HG02852 (cell line): ENCODE measurements around the gene TMEM98.
"Not testable (repeated sequence)": the region's sequence is repeated elsewhere in the genome, so short reads cannot be mapped to it uniquely, and the experiment has no call there.

Experiments
- ATAC-seq: cut with Tn5 transposase; IDR thresholded peaks from one replicate; pipeline ENCODE4 v1.9.1; 2021; ENCODE audit warnings: mild to moderate bottlenecking, moderate library complexity; ENCODE audit not compliant: unreplicated experiment

Gene TMEM98

GRCh38 chr17:32927724-32928585, at the start of gene TMEM98:
TMEM98 (plus strand) TSS chr17:32928153; CDS start chr17:32931529, 3,376 bp downstream.
- ATAC-seq: no peak

GRCh38 chr17:32878211-32878610, 49.7 kb upstream of the TMEM98 start:
- no peak for ATAC-seq

- ATAC-seq: no peak
These were observed 48.8 kb upstream of the TMEM98 start for GRCh38 chr17:32879134-32879533.

- ATAC-seq: no peak
These were observed 47.1 kb upstream of the TMEM98 start for GRCh38 chr17:32880671-32881453.

- ATAC-seq: no peak
These were observed 45.9 kb upstream of the TMEM98 start for GRCh38 chr17:32882029-32882428.

- no peak for ATAC-seq
These were observed 45.2 kb upstream of the TMEM98 start for GRCh38 chr17:32882734-32883133.

GRCh38 chr17:32886951-32887350, 41.0 kb upstream of the TMEM98 start:
- not testable (repeated sequence) for ATAC-seq

GRCh38 chr17:32887410-32887809, 40.5 kb upstream of the TMEM98 start:
- not testable (repeated sequence) for ATAC-seq

- ATAC-seq: no peak
These were observed 33.7 kb upstream of the TMEM98 start for GRCh38 chr17:32894245-32894644.

GRCh38 chr17:32896647-32897258, 31.2 kb upstream of the TMEM98 start:
- ATAC-seq: no peak

- no peak for ATAC-seq
These were observed 28.5 kb upstream of the TMEM98 start for GRCh38 chr17:32899236-32900013.

GRCh38 chr17:32901743-32902142, 26.2 kb upstream of the TMEM98 start:
- no peak for ATAC-seq

GRCh38 chr17:32903774-32904673, 23.9 kb upstream of the TMEM98 start:
- no peak for ATAC-seq

- ATAC-seq: no peak
These were observed 23.1 kb upstream of the TMEM98 start for GRCh38 chr17:32904891-32905290.

- ATAC-seq: no peak
These were observed 20.4 kb upstream of the TMEM98 start for GRCh38 chr17:32907583-32907982.

- ATAC-seq: peak; percentile 64
These were observed 18.1 kb upstream of the TMEM98 start for GRCh38 chr17:32909787-32910369.

- ATAC-seq: no peak
These were observed 17.2 kb upstream of the TMEM98 start for GRCh38 chr17:32910769-32911168.

GRCh38 chr17:32912218-32912897, 15.6 kb upstream of the TMEM98 start:
- no peak for ATAC-seq

GRCh38 chr17:32913593-32913992, 14.4 kb upstream of the TMEM98 start:
- no peak for ATAC-seq
